Measurements from ENCODE around the gene DPT.

Gene DPT

GRCh38 chr1:168742994-168743650, 14.1 kb upstream of the DPT start:
- DNase-seq (ENCODE audit: low read depth, low spot score) = no peak
- Histone ChIP-seq H3K4me3 (no peak overlapping the region), H3K9ac (ENCODE audit: insufficient read length) (no peak overlapping the region), H3K9me3 (ENCODE audit: low read depth, low read length) (no peaks in the 10 kb centered on the region), H3K27ac (no peak overlapping the region), H3K36me3 (ENCODE audit: insufficient read depth, low read length) (no peaks in the 10 kb centered on the region)
- TF ChIP-seq EZH2 (IDR thresholded peaks at IDR 0.05) = no peak
- TF ChIP-seq POLR2AphosphoS5 (IDR thresholded peaks at IDR 0.05; ENCODE audit: borderline replicate concordance, low read depth, low read length) = no peak

GRCh38 chr1:168742386-168742785, 13.4 kb upstream of the DPT start:
- Histone ChIP-seq H3K4me3 (no peak overlapping the region), H3K27ac (no peak overlapping the region), H3K36me3 (ENCODE audit: insufficient read depth, low read length) (no peaks in the 10 kb centered on the region), H3K9me3 (ENCODE audit: low read depth, low read length) (no peaks in the 10 kb centered on the region), H3K9ac (ENCODE audit: insufficient read length) (no peak overlapping the region)
- TF ChIP-seq FOXP2 (optimal IDR thresholded peaks at IDR 0.05; ENCODE audit: control extremely low read depth, extremely low read length, insufficient read depth) = no peak
- no peak for TF ChIP-seq POLR2AphosphoS5 (IDR thresholded peaks at IDR 0.05; ENCODE audit: borderline replicate concordance, low read depth, low read length)
- no peak for TF ChIP-seq EZH2 (IDR thresholded peaks at IDR 0.05)
- DNase-seq (ENCODE audit: low read depth, low spot score) = no peak

DNA sequence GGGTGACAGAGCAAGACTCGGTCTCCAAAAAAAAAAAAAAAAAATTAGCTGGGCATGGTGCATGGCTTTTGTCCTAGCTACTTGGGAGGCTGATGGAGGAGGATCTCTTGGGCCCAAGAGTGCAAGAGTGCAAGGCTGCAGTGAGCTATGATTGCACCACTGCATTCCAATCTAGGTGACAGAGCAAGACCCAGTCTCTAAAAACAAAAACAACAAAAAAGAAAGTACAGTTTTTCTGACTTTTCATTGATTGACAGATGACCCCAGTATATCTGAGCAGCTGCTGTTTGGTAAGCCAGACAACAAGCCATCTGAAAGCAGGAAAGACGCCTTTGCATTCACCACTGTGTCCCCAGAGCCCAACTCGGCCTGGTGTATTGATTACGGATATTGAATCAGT, 10.9 kb upstream of the DPT start:
- Histone ChIP-seq H3K9me3 (ENCODE audit: low read depth, low read length) (no peaks in the 10 kb centered on the region), H3K27ac (no peak overlapping the region), H3K9ac (ENCODE audit: insufficient read length) (no peak overlapping the region), H3K4me3 (no peak overlapping the region), H3K36me3 (ENCODE audit: insufficient read depth, low read length) (no peaks in the 10 kb centered on the region)
- TF ChIP-seq EZH2 (IDR thresholded peaks at IDR 0.05) (no peak), POLR2AphosphoS5 (IDR thresholded peaks at IDR 0.05; ENCODE audit: borderline replicate concordance, low read depth, low read length) (no peak), FOXP2 (optimal IDR thresholded peaks at IDR 0.05; ENCODE audit: control extremely low read depth, extremely low read length, insufficient read depth) (no peak)
- no peak for DNase-seq (ENCODE audit: low read depth, low spot score)

- TF ChIP-seq POLR2AphosphoS5 (IDR thresholded peaks at IDR 0.05; ENCODE audit: borderline replicate concordance, low read depth, low read length) (no peak), EZH2 (IDR thresholded peaks at IDR 0.05) (no peak), FOXP2 (optimal IDR thresholded peaks at IDR 0.05; ENCODE audit: control extremely low read depth, extremely low read length, insufficient read depth) (no peak)
- Histone ChIP-seq H3K4me3 (no peak overlapping the region), H3K36me3 (ENCODE audit: insufficient read depth, low read length) (no peaks in the 10 kb centered on the region), H3K27ac (no peak overlapping the region), H3K9me3 (ENCODE audit: low read depth, low read length) (no peaks in the 10 kb centered on the region), H3K9ac (ENCODE audit: insufficient read length) (no peak overlapping the region)
- no peak for DNase-seq (ENCODE audit: low read depth, low spot score)
Observed at GRCh38 chr1:168736520-168736919, 7.5 kb upstream of the DPT start.

GRCh38 chr1:168735974-168736373, 7.0 kb upstream of the DPT start:
- Histone ChIP-seq H3K27ac (no peak overlapping the region), H3K9me3 (ENCODE audit: low read depth, low read length) (no peaks in the 10 kb centered on the region), H3K36me3 (ENCODE audit: insufficient read depth, low read length) (no peaks in the 10 kb centered on the region), H3K9ac (ENCODE audit: insufficient read length) (no peak overlapping the region), H3K4me3 (no peak overlapping the region)
- TF ChIP-seq FOXP2 (optimal IDR thresholded peaks at IDR 0.05; ENCODE audit: control extremely low read depth, extremely low read length, insufficient read depth) (no peak), EZH2 (IDR thresholded peaks at IDR 0.05) (no peak), POLR2AphosphoS5 (IDR thresholded peaks at IDR 0.05; ENCODE audit: borderline replicate concordance, low read depth, low read length) (no peak)
- no peak for DNase-seq (ENCODE audit: low read depth, low spot score)

DNA sequence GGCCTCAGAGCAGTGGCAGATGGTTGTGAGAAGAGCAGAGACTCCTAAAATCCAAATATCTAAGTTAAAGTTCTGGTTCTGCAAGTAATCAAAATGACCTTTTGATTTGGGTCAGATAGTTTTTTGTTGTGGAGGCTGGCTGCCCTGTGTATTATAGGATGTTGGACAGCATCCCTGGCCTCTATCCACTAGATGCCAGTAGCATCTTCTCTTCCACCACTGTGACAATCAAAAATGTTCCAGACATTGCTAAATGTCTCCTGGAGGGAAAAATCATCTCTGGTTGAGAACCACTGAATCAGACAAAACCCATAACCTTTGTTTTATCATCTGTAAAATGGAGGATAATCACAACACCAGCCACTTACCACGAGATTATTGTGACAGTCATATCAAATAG, 5.9 kb upstream of the DPT start:
- no peak overlapping the region for H3K27ac ChIP-seq
- no peak overlapping the region for H3K4me3 ChIP-seq
- no peak for DNase-seq (ENCODE audit: low read depth, low spot score)
- no peaks in the 10 kb centered on the region for H3K36me3 ChIP-seq (ENCODE audit: insufficient read depth, low read length)
- H3K9ac ChIP-seq (ENCODE audit: insufficient read length) = no peak overlapping the region
- no peaks in the 10 kb centered on the region for H3K9me3 ChIP-seq (ENCODE audit: low read depth, low read length)
- TF ChIP-seq FOXP2 (optimal IDR thresholded peaks at IDR 0.05; ENCODE audit: control extremely low read depth, extremely low read length, insufficient read depth) (no peak), EZH2 (IDR thresholded peaks at IDR 0.05) (no peak), POLR2AphosphoS5 (IDR thresholded peaks at IDR 0.05; ENCODE audit: borderline replicate concordance, low read depth, low read length) (no peak)

GRCh38 chr1:168734271-168734670, 5.3 kb upstream of the DPT start:
- H3K9ac ChIP-seq (ENCODE audit: insufficient read length) = no peak overlapping the region
- H3K4me3 ChIP-seq = no peak overlapping the region
- H3K27ac ChIP-seq = no peak overlapping the region
- no peak for DNase-seq (ENCODE audit: low read depth, low spot score)
- no peak for TF ChIP-seq EZH2 (IDR thresholded peaks at IDR 0.05)
- no peak for TF ChIP-seq FOXP2 (optimal IDR thresholded peaks at IDR 0.05; ENCODE audit: control extremely low read depth, extremely low read length, insufficient read depth)
- no peak for TF ChIP-seq POLR2AphosphoS5 (IDR thresholded peaks at IDR 0.05; ENCODE audit: borderline replicate concordance, low read depth, low read length)
- no peaks in the 10 kb centered on the region for H3K9me3 ChIP-seq (ENCODE audit: low read depth, low read length)
- no peaks in the 10 kb centered on the region for H3K36me3 ChIP-seq (ENCODE audit: insufficient read depth, low read length)

GRCh38 chr1:168733241-168733640, 4.2 kb upstream of the DPT start:
- TF ChIP-seq POLR2AphosphoS5 (IDR thresholded peaks at IDR 0.05; ENCODE audit: borderline replicate concordance, low read depth, low read length) = no peak
- TF ChIP-seq EZH2 (IDR thresholded peaks at IDR 0.05) = no peak
- no peak for TF ChIP-seq FOXP2 (optimal IDR thresholded peaks at IDR 0.05; ENCODE audit: control extremely low read depth, extremely low read length, insufficient read depth)
- no peak overlapping the region for H3K27ac ChIP-seq
- no peak for DNase-seq (ENCODE audit: low read depth, low spot score)
- no peak overlapping the region for H3K9ac ChIP-seq (ENCODE audit: insufficient read length)
- H3K9me3 ChIP-seq (ENCODE audit: low read depth, low read length) = no peaks in the 10 kb centered on the region
- no peak overlapping the region for H3K4me3 ChIP-seq
- no peaks in the 10 kb centered on the region for H3K36me3 ChIP-seq (ENCODE audit: insufficient read depth, low read length)

GRCh38 chr1:168732736-168733135, 3.7 kb upstream of the DPT start:
- Histone ChIP-seq H3K9ac (ENCODE audit: insufficient read length) (no peak overlapping the region), H3K27ac (no peak overlapping the region), H3K9me3 (ENCODE audit: low read depth, low read length) (no peaks in the 10 kb centered on the region), H3K36me3 (ENCODE audit: insufficient read depth, low read length) (no peaks in the 10 kb centered on the region), H3K4me3 (no peak overlapping the region)
- DNase-seq (ENCODE audit: low read depth, low spot score) = no peak
- TF ChIP-seq FOXP2 (optimal IDR thresholded peaks at IDR 0.05; ENCODE audit: control extremely low read depth, extremely low read length, insufficient read depth) (no peak), POLR2AphosphoS5 (IDR thresholded peaks at IDR 0.05; ENCODE audit: borderline replicate concordance, low read depth, low read length) (no peak), EZH2 (IDR thresholded peaks at IDR 0.05) (no peak)

Data from SK-N-MC (cell line).